WTC11 (cell line): Measurements from ENCODE around the gene PRKN. TPM values are rescaled to one million over a fixed set of nuclear protein-coding genes. Genes with fewer than 3 reads are reported as not detected.

Source experiments
- ATAC-seq: fragments of 200-7000 bp; cut with Tn5 transposase; 2 replicates; pipeline ENCODE4 v1.10.0; 2021; ENCODE audit warnings: mild to moderate bottlenecking, moderate library complexity
- CTCF ChIA-PET: fragments of 300-600 bp; sonication (Branson Sonifier 250); formaldehyde crosslinking; loops from one replicate; lab custom pipeline; 2021; ENCODE audit warnings: antibody characterized with exemption; lab: Charles Lee
- POLR2A ChIA-PET: fragments of 350-600 bp; sonication (Branson Sonifier 250); formaldehyde crosslinking; loops from one replicate; lab custom pipeline; 2021; ENCODE audit warnings: antibody characterized with exemption; lab: Charles Lee
- DNase-seq: peaks from one replicate; pipeline ENCODE4 v3.0.0; 2021; ENCODE audit warnings: low spot score
- H3K27ac Mint-ChIP-seq: 2 replicates; pipeline ENCODE4 v1.8.0; 2021; ENCODE audit warnings: mixed read lengths
- H3K27me3 Mint-ChIP-seq: 2 replicates; pipeline ENCODE4 v1.8.0; 2021; ENCODE audit warnings: low read depth, mild to moderate bottlenecking, moderate library complexity, mixed read lengths
- H3K36me3 Mint-ChIP-seq: 2 replicates; pipeline ENCODE4 v1.8.0; 2021; ENCODE audit warnings: mixed read lengths
- H3K4me1 Mint-ChIP-seq: 2 replicates; pipeline ENCODE4 v1.8.0; 2022; ENCODE audit warnings: mixed read lengths
- H3K4me3 Mint-ChIP-seq: 2 replicates; pipeline ENCODE4 v1.8.0; 2021; ENCODE audit warnings: mild to moderate bottlenecking, moderate library complexity, mixed read lengths
- H3K9me3 Mint-ChIP-seq: 2 replicates; pipeline ENCODE4 v1.8.0; 2021; ENCODE audit warnings: mixed read lengths
- ATF6 ChIP-seq: sonication (generic); formaldehyde crosslinking; IDR thresholded peaks from 2 replicates; pipeline ENCODE4 v1.8.1; 2023; ENCODE audit warnings: mild to moderate bottlenecking, missing genetic modification reagents
- CBFB ChIP-seq: sonication (generic); formaldehyde crosslinking; IDR thresholded peaks from 2 replicates; pipeline ENCODE4 v1.8.1; 2022; ENCODE audit warnings: mild to moderate bottlenecking, low read depth, missing genetic modification reagents
- CREM ChIP-seq: sonication (generic); formaldehyde crosslinking; IDR thresholded peaks from 2 replicates; pipeline ENCODE4 v1.8.1; 2022; ENCODE audit warnings: mild to moderate bottlenecking, missing genetic modification reagents, moderate library complexity
- ELF4 ChIP-seq: sonication (generic); formaldehyde crosslinking; IDR thresholded peaks from 2 replicates; pipeline ENCODE4 v1.8.1; 2022; ENCODE audit warnings: low read depth, mild to moderate bottlenecking, moderate library complexity, missing genetic modification reagents
- FOXP1 ChIP-seq: sonication (generic); formaldehyde crosslinking; IDR thresholded peaks from 2 replicates; pipeline ENCODE4 v1.8.0; 2022; ENCODE audit warnings: missing genetic modification reagents, mild to moderate bottlenecking, moderate library complexity, borderline replicate concordance
- GRHL2 ChIP-seq: fragments of 250-450 bp; sonication (Bioruptor Pico); IDR thresholded peaks from 2 replicates; pipeline ENCODE4 v1.8.0; 2022; ENCODE audit warnings: mild to moderate bottlenecking, moderate library complexity; ENCODE audit not compliant: insufficient replicate concordance, severe bottlenecking
- HMGA2 ChIP-seq: fragments of 250-450 bp; sonication (Bioruptor Pico); IDR thresholded peaks from 2 replicates; pipeline ENCODE4 v1.4.0; 2021; ENCODE audit warnings: mild to moderate bottlenecking, moderate library complexity
- MAX ChIP-seq: sonication (generic); formaldehyde crosslinking; IDR thresholded peaks from 2 replicates; pipeline ENCODE4 v1.8.0; 2022; ENCODE audit warnings: mild to moderate bottlenecking, missing genetic modification reagents
- MYBL2 ChIP-seq: sonication (generic); formaldehyde crosslinking; IDR thresholded peaks from 2 replicates; pipeline ENCODE4 v1.8.1; 2023; ENCODE audit warnings: mild to moderate bottlenecking, moderate library complexity, missing genetic modification reagents
- NFE2L1 ChIP-seq: sonication (generic); formaldehyde crosslinking; IDR thresholded peaks from 2 replicates; pipeline ENCODE4 v1.8.1; 2023; ENCODE audit warnings: missing genetic modification reagents
- NR3C1 ChIP-seq: sonication (generic); formaldehyde crosslinking; conservative IDR thresholded peaks from 2 replicates; pipeline ENCODE4 v1.8.1; 2023; ENCODE audit warnings: low read depth, mild to moderate bottlenecking, missing genetic modification reagents
- RELA ChIP-seq: sonication (generic); formaldehyde crosslinking; IDR thresholded peaks from 2 replicates; pipeline ENCODE4 v1.8.1; 2022; ENCODE audit warnings: missing genetic modification reagents, mild to moderate bottlenecking, borderline replicate concordance
- RORB ChIP-seq: fragments of 250-450 bp; sonication (Bioruptor Pico); IDR thresholded peaks from 2 replicates; pipeline ENCODE4 v1.9.0; 2021; ENCODE audit warnings: mild to moderate bottlenecking
- SOX15 ChIP-seq: fragments of 250-450 bp; sonication (Bioruptor Pico); IDR thresholded peaks from 2 replicates; pipeline ENCODE4 v1.9.0; 2021; ENCODE audit warnings: mild to moderate bottlenecking
- STAT6 ChIP-seq: sonication (generic); formaldehyde crosslinking; conservative IDR thresholded peaks from 2 replicates; pipeline ENCODE4 v1.8.1; 2023; ENCODE audit warnings: mild to moderate bottlenecking, low read depth, missing genetic modification reagents, moderate library complexity
- USF2 ChIP-seq: sonication (generic); formaldehyde crosslinking; IDR thresholded peaks from 2 replicates; pipeline ENCODE4 v1.8.1; 2023; ENCODE audit warnings: mild to moderate bottlenecking, missing genetic modification reagents, moderate library complexity
- ZNF121 ChIP-seq: sonication (generic); formaldehyde crosslinking; IDR thresholded peaks from 2 replicates; pipeline ENCODE4 v1.8.0; 2023; ENCODE audit warnings: missing genetic modification reagents
- ZNF263 ChIP-seq: sonication (generic); formaldehyde crosslinking; IDR thresholded peaks from 2 replicates; pipeline ENCODE4 v1.8.1; 2022; ENCODE audit warnings: low read depth, mild to moderate bottlenecking, moderate library complexity, missing genetic modification reagents
- ZNF317 ChIP-seq: sonication (generic); formaldehyde crosslinking; IDR thresholded peaks from 2 replicates; pipeline ENCODE4 v1.8.1; 2023; ENCODE audit warnings: low read depth, mild to moderate bottlenecking, moderate library complexity, missing genetic modification reagents, borderline replicate concordance
- ZNF423 ChIP-seq: fragments of 250-450 bp; sonication (Bioruptor Pico); IDR thresholded peaks from 2 replicates; pipeline ENCODE4 v2.1.2; 2022; ENCODE audit warnings: mild to moderate bottlenecking, moderate library complexity
- ZNF425 ChIP-seq: fragments of 250-450 bp; sonication (Bioruptor Pico); conservative IDR thresholded peaks from 2 replicates; pipeline ENCODE4 v1.9.0; 2021; ENCODE audit warnings: mild to moderate bottlenecking
- ZNF532 ChIP-seq: fragments of 250-450 bp; sonication (Bioruptor Pico); IDR thresholded peaks from 2 replicates; pipeline ENCODE4 v1.9.0; 2021; ENCODE audit warnings: mild to moderate bottlenecking, borderline replicate concordance
- total RNA-seq: library from RNA; stranded (reverse); gene quantifications from 3 replicates; pipeline ENCODE4 v1.2.3, GENCODE V29; 2021

PRKN gene
- total RNA-seq, 1 experiment from 2014 or later = 0.59 TPM

GRCh38 chr6:162612613-162613012 is 115.0 kb downstream of the PRKN start:
- TF ChIP-seq ZNF263 = no peak
- TF ChIP-seq CREM (CRISPR knock-in tag) = no peak
- TF ChIP-seq USF2 = no peak
- TF ChIP-seq ZNF121 (CRISPR knock-in tag) = no peak
- TF ChIP-seq NR3C1 (CRISPR knock-in tag) = no peak
- no peak for TF ChIP-seq SOX15 (CRISPR knock-in tag)
- TF ChIP-seq NFE2L1 (CRISPR knock-in tag) = no peak
- CTCF ChIA-PET = interaction anchor here (0.6 kb wide), 1 partner anchor 1188 kb away, joined by 5 read pairs; no protein-coding TSS in a partner anchor

GRCh38 chr6:162610351-162610750 is 117.2 kb downstream of the PRKN start:
- ChIA-PET CTCF (no interaction called here), POLR2A (no interaction called here)
- Mint-ChIP-seq H3K4me3 (no peak overlapping the region), H3K9me3 (peaks cover 3% of the 10 kb centered on the region; the same call in 1 of the 2 replicates), H3K4me1 (no peaks in the 10 kb centered on the region), H3K27me3 (no peaks in the 10 kb centered on the region), H3K27ac (no peak overlapping the region), H3K36me3 (no peaks in the 10 kb centered on the region)
- DNase-seq = no peak
- no peak for ATAC-seq
- TF ChIP-seq ZNF532 (CRISPR knock-in tag) = no peak
- no peak for TF ChIP-seq GRHL2 (CRISPR knock-in tag)
- TF ChIP-seq MAX (CRISPR knock-in tag) = no peak
- TF ChIP-seq ZNF317 (CRISPR knock-in tag) = no peak
- no peak for TF ChIP-seq FOXP1 (CRISPR knock-in tag)
- TF ChIP-seq ATF6 (CRISPR knock-in tag) = no peak
- no peak for TF ChIP-seq CBFB
- TF ChIP-seq MYBL2 (CRISPR knock-in tag) = no peak
- TF ChIP-seq ZNF425 (CRISPR knock-in tag) = no peak
- TF ChIP-seq RORB (CRISPR knock-in tag) = no peak
- no peak for TF ChIP-seq HMGA2
- no peak for TF ChIP-seq STAT6
- no peak for TF ChIP-seq USF2
- no peak for TF ChIP-seq ELF4 (CRISPR knock-in tag)
- TF ChIP-seq ZNF423 (CRISPR knock-in tag) = no peak
- TF ChIP-seq RELA = no peak

More at GRCh38 chr6:162612613-162613012, 115.0 kb downstream of the PRKN start:
- Mint-ChIP-seq H3K36me3 (no peaks in the 10 kb centered on the region), H3K27me3 (no peaks in the 10 kb centered on the region), H3K9me3 (peaks cover 3% of the 10 kb centered on the region; the same call in 1 of the 2 replicates), H3K27ac (no peak overlapping the region), H3K4me1 (no peaks in the 10 kb centered on the region), H3K4me3 (no peak overlapping the region)
- no peak for DNase-seq
- peak; percentile 78 for ATAC-seq
- POLR2A ChIA-PET = no interaction called here
